ENCODE measurements around the gene MTMR10.

MTMR10 gene

DNA sequence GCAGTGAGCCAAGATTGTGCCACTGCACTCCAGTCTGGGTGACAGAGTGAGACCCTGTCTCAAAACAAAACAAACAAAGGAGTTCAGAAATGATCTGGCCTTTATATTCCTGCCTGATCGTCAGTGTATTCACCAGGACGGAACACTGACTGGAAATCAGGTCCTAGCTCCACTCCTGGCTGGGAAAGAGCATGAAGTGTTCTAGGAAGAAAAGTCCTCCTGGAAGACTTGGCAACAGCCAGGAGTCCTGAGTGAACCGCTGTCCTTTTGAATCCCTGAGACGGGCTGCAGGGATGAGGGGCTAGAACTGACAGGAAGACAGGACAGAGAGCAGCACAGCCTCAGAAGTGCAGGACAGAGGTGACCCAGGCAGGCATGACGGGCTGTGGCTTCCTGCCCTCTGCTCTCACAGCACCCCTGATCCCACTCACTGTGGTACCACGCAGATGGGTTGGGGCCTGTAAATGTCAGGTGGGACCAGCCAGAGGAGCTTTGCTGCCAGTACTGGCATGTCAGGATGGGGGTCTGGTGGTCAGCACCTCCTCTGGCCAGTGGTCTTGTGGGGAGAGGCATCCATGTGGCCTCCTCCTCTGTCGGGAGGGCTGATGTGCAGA, 64.2 kb downstream of the MTMR10 start:
- TF ChIP-seq POLR2A (IDR thresholded peaks at IDR 0.05; ENCODE audit: low read length): no peak
- TF ChIP-seq GATA1 (IDR thresholded peaks at IDR 0.05; ENCODE audit: low read depth, low read length): no peak
- no peak for DNase-seq

DNA sequence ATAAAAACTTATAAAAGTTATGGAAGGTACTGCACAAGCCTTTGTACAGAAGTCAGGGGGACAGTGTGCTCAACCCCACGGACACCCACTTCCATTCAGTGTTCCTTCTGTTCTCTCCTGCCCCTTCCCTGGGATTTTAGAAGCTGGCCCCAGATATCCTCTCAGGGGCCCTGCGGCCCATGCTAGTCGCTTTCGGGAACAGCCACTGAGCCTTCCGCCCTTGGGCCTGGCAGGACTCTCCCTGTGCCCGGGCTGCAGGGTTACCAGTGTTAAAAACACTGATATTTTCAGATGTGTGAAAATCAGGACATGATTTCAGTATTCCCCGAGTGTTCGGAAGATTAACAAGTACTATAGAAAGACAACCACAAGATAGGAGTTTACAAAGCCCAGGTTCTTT, 65.3 kb downstream of the MTMR10 start:
- TF ChIP-seq GATA1 (IDR thresholded peaks at IDR 0.05; ENCODE audit: low read depth, low read length): no peak
- TF ChIP-seq POLR2A (IDR thresholded peaks at IDR 0.05; ENCODE audit: low read length): no peak
- DNase-seq: no peak

DNA sequence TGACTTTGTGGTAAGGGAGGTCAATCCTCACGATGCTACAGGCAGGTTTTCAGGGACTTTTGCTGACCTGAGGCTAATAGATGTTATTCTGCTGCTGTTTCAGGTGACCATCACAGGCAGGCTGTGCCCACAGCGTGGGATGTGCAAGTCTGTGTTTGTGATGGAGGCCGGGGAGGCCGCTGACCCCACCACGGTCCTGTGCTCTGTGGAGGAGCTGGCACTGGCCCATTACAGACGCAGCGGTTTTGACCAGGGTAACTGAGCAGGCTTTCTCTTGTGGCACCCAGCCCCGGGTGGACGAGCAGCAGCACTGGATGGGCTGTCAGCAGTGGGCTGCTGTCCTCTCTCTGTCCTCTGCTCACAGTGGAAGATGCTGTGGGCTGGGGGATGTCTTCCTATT, 65.7 kb downstream of the MTMR10 start:
- TF ChIP-seq GATA1 (IDR thresholded peaks at IDR 0.05; ENCODE audit: low read depth, low read length): no peak
- TF ChIP-seq POLR2A (IDR thresholded peaks at IDR 0.05; ENCODE audit: low read length): no peak
- no peak for DNase-seq

DNA sequence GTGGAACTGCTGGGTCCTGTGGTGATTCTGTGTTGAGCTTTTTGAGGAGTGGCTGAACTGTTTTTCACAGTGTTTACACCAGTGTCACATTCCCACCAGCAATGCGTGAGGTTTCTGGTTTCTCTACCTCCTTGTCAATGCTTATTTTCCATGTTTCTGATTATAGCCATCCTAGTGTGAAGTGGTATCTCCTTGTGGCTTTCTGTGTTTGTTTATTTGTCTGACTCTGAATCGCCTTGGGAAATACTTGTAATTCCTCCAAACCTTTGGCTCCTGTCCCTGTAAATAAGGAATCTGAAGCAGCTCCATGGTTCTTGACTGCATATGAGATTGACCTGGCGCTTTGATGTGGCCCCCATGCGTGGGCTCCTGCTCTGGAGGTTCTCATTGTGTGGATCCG, 67.1 kb downstream of the MTMR10 start:
- no peak for DNase-seq
- TF ChIP-seq GATA1 (IDR thresholded peaks at IDR 0.05; ENCODE audit: low read depth, low read length): no peak
- no peak for TF ChIP-seq POLR2A (IDR thresholded peaks at IDR 0.05; ENCODE audit: low read length)

DNA sequence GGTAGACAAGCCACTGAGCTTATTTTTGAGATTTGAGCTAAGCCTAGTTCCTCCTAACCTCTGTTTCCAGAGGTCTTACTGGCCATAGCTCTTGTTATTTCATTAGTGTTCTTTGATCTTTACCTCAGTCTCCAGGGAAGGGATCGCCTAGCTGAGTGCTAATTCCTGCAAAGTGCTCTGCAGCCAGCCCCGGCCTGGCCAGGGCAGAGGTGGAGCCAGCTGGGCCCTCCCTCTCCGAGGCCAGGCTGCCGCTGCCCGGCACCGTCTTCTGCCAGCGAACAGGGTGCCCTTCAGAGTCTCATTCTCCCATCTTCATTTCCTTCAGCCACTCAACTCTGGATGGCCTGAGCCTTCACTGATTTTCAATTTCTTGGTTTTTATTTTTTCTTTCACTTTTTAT, 68.0 kb downstream of the MTMR10 start:
- TF ChIP-seq GATA1 (IDR thresholded peaks at IDR 0.05; ENCODE audit: low read depth, low read length) (no peak), POLR2A (IDR thresholded peaks at IDR 0.05; ENCODE audit: low read length) (no peak)
- DNase-seq: no peak

DNA sequence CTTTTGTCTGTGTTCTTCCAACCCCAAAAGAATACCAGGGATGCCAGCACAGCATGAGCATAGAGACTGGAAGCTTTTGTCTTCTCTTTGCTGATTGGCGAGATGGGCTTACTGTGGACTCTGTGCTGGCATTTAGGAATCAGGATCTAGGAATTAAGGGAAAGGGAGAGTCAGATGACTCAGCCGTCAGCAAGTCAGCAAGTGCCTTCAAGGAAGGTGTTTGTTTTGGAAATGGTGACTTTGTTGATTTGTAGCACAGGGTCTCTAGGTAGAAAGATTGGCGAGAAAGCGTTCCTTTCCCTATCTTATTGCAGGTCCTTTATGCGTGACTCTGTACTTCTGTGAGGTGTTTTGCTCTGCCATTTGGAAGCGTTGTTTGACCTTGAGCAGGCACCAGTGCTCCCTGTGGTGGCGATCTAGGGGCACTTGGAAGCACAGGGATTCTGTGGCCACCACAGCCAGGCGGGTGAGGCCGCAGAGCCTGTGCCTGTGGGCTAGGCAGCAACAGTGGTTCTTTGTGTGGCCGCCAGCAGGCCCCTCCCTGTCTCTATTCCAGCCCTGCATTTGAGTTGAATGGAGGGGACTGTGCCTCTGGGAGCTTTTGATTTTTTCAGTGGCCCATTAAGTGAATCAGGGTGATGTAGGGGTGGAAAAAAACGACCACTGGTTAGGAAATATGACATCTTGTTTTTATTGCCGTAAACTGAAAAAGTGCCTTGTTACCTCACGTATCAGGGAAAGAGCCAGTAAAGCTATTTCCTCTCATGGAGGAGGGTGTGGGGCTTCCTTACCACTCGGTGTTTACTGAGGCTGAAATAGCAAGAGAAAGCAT, 68.7 kb downstream of the MTMR10 start:
- no peak for DNase-seq
- TF ChIP-seq GATA1 (IDR thresholded peaks at IDR 0.05; ENCODE audit: low read depth, low read length) (no peak), POLR2A (IDR thresholded peaks at IDR 0.05; ENCODE audit: low read length) (no peak)

DNA sequence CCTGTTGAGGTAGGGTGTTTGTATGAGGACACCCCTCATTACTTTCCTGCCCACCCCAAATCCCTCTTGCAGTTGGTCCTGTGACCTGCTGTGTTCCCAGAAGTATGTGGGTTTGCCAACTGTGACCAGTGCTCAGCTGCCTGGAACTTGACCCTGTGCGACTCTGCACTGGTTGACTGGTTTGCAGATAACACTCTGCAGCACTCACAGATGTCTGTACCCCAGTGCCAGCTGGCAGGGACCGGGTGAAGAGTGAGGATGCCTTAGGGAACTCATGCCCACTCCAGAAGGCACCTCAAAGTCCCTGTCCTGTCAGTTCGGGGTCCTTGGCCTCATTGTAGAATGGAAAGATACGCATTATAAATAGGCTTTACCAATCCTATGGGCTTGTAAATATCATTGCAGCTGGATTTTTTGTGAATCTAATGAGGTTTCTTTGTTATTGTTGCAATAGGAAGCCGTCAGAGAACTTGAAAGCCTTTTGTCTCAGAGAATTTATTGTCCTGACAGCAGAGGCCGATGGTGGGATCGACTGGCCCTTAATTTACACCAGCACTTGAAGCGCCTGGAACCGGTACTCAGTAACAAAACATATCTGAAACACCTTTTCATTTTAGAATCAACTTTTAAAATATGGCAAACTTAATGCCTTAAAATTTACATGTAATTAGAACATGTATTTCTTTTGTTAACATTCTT, 69.5 kb downstream of the MTMR10 start:
- DNase-seq: no peak
- TF ChIP-seq GATA1 (IDR thresholded peaks at IDR 0.05; ENCODE audit: low read depth, low read length) (no peak), POLR2A (IDR thresholded peaks at IDR 0.05; ENCODE audit: low read length) (no peak)

DNA sequence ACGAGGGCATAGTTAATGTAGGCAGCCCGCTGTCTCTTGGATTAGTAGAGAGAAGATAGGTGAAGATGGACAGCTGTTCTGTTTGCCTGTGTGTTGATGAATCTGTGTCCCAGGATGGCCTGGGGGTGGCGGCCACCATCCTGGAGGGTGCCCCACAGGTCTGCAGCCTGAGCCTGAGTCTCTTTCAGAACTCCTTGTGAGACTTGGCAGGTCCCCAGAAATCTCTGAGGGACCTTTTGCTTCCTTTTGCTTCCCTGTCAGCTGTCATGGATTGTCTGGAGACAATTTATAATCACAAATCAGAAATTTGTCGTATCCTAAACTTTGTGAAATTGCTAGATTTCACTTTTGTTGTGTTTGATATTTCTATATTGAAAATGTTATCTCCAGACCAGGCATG, 70.3 kb downstream of the MTMR10 start:
- DNase-seq: no peak
- no peak for TF ChIP-seq GATA1 (IDR thresholded peaks at IDR 0.05; ENCODE audit: low read depth, low read length)
- no peak for TF ChIP-seq POLR2A (IDR thresholded peaks at IDR 0.05; ENCODE audit: low read length)

DNA sequence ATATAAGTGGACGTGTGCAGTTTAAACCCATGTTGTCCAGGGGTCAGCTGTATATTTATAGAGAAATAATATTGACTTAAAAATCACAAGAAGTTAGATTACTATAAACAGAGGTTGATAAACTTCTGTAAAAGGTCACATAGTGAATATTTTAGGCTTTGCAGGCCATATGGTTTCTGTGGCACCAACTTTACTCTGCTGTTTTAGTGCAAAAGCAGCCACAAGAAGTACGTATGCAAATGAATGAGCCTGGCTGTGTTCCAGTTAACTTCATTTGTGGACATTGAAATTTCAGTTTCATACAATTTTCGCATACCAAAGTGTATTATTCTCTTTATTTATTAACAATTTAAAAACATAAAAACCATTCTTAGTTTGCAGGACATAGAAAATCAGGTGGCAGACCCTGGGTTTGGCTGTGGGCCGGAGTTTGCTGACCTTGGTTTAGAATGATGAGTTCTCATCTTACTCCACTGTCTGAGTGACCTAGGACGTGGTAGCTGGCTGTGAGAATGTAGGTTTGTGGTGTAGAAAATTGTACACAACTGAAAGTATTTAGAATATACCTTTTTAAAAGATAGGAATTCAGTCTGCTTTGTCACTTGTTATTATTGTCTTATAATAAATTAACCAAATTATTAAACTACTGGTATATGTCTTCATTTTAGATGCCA, 71.4 kb downstream of the MTMR10 start:
- DNase-seq: no peak

DNA sequence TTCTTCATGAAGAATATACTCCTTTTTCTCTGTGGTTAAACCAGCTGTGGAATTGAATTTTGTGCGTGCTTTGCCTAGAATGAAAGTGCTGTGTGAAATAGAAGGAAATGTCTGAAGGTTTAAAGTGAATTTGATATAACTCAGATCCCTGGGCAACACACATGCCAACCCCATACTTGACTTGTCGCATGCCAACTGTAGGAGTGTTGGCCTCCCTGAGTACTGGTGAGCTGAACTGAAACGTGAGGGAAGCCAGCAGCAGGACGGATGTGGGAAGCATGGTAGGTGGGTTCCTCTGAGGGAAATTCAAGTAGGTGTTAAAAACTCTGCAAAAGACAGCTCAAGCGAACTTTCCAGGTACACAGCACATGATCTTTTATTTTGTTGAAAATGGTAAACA, 73.1 kb downstream of the MTMR10 start:
- no peak for DNase-seq
- no peak for TF ChIP-seq GATA1 (IDR thresholded peaks at IDR 0.05; ENCODE audit: low read depth, low read length)
- TF ChIP-seq POLR2A (IDR thresholded peaks at IDR 0.05; ENCODE audit: low read length): no peak

More for the DNA sequence above, 71.4 kb downstream of the MTMR10 start:
- no peak for TF ChIP-seq GATA1 (IDR thresholded peaks at IDR 0.05; ENCODE audit: low read depth, low read length)
- TF ChIP-seq POLR2A (IDR thresholded peaks at IDR 0.05; ENCODE audit: low read length): no peak

DNA sequence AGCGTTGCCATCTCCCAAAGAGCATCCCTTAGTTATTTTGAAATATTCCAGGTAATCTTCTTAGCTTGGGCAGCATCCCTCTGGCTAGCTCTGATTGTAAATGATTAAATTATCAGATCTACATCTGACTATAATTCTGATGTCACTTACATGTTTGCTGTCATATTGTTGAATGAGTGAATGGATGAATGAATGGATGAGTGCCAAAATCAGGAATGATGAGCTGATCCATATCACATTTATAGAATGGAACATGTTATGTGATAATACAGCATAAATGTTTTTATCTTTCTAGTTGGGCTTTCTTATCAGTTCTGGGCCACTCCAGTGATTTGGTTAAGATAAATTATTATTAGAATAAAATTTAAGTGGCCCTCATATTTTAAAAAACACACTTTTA, 73.8 kb downstream of the MTMR10 start:
- TF ChIP-seq GATA1 (IDR thresholded peaks at IDR 0.05; ENCODE audit: low read depth, low read length) (no peak), POLR2A (IDR thresholded peaks at IDR 0.05; ENCODE audit: low read length) (no peak)
- DNase-seq: no peak

DNA sequence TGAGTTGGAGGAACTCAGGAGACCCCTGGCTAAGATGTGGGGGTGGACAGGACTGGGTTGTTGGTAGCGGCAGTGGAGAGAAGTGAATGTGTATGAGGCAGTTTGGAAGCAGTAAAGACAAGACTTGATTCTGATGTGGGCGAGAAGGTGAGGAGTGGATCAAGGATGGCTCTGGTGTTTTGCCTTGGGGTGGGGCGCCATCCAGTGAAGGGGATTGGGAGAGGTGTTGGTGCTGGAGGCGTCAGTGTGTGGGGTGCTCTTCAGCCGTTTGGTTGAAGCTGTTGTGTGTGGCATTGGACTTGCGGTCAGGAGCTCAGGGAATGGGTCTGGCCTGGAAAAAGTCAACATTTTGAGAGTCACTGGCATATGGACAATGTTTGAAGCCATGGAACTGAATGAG, 74.4 kb downstream of the MTMR10 start:
- TF ChIP-seq POLR2A (IDR thresholded peaks at IDR 0.05; ENCODE audit: low read length): no peak
- TF ChIP-seq GATA1 (IDR thresholded peaks at IDR 0.05; ENCODE audit: low read depth, low read length): no peak

DNA sequence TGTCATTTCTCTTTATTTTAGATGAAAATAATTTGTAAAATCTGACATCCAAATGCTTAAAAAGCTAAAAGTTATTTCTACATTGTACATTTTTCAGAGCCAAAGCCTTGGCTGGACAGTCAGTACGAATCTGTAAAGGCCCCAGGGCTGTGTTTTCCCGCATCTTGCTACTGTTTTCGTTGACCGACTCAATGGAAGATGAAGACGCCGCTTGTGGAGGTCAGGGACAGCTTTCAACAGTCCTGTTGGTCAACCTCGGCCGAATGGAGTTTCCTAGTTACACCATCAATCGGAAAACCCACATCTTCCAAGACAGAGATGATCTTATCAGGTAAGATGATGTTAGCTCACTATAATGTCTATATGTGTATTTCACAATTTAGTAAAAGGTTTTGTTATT, 77.7 kb downstream of the MTMR10 start:
- DNase-seq: no peak
- no peak for TF ChIP-seq GATA1 (IDR thresholded peaks at IDR 0.05; ENCODE audit: low read depth, low read length)
- TF ChIP-seq POLR2A (IDR thresholded peaks at IDR 0.05; ENCODE audit: low read length): no peak

More for the DNA sequence above, 74.4 kb downstream of the MTMR10 start:
- no peak for DNase-seq

DNA sequence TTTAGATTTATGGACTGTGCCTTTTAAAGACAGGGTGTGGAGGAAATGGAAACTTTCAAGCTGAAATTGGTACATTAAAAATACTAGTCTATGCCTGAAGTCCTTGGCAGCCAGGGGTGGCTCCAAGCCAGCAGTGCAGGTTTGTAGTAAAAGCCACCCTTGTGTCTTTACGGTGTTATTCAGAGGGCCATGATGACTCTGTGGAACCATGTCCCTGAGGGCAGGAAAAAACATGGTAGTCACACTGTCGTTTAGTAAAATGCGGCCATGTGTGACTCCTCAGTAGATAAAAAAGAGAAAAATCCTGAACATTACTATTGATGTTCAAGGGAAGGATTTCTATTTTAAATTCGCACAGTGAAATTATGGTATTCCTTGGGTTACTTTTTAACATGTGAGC, 85.1 kb downstream of the MTMR10 start:
- DNase-seq: no peak

More for the DNA sequence above, 85.1 kb downstream of the MTMR10 start:
- TF ChIP-seq GATA1 (IDR thresholded peaks at IDR 0.05; ENCODE audit: low read depth, low read length) (no peak), POLR2A (IDR thresholded peaks at IDR 0.05; ENCODE audit: low read length) (no peak)

Measured in erythroblast (primary cell).